Right cardiac atrium (tissue), 5 donors: ENCODE measurements around the gene MCM6. TPM values are rescaled to one million over a fixed set of nuclear protein-coding genes. Genes with fewer than 3 reads are reported as not detected.

Experiments
- ATAC-seq, 2 donors: fragments of 200-7000 bp; cut with Tn5 transposase; one replicate each; pipeline versions ENCODE4 v1.8.0 to v1.9.1; 2020; ENCODE audit warnings: moderate library complexity in 2 of 2, mild to moderate bottlenecking in 1 of 2
- DNase-seq, 3 donors: peaks; one replicate each; pipeline ENCODE4 v3.0.0-alpha.2; 2020
- H3K27ac ChIP-seq: one replicate; pipeline ENCODE4 v1.5.1; 2013; ENCODE audit warnings: mild to moderate bottlenecking, low read length, control low read depth, moderate library complexity
- H3K27me3 ChIP-seq: one replicate; pipeline ENCODE4 v1.6.1; 2013; ENCODE audit not compliant: control insufficient read depth, insufficient read depth
- H3K4me1 ChIP-seq: one replicate; pipeline ENCODE4 v1.6.1; 2013; ENCODE audit warnings: low read length; ENCODE audit not compliant: control insufficient read depth, insufficient read depth
- H3K4me3 ChIP-seq: one replicate; pipeline ENCODE4 v1.5.1; 2013; ENCODE audit warnings: low read length, control low read depth
- H3K9me3 ChIP-seq: one replicate; pipeline ENCODE4 v1.6.1; 2013; ENCODE audit warnings: low read length; ENCODE audit not compliant: control insufficient read depth
- WGBS: extraction: QIAGEN DNeasy Blood & Tissue Kit; methylation state at CpG from one replicate; pipeline ENCODE4 v1.1.7; 2013; 5-methylcytosine and 5-hydroxymethylcytosine counted together
- intact Hi-C, 4 donors: fragments of 100-400 bp; cut with DNase I; formaldehyde crosslinking; loops; one replicate each; pipeline versions ENCODE4 v1.11.0 to v1.14.0; 2022 to 2023
- polyA plus RNA-seq: library from polyadenylated mRNA; stranded (reverse); fragments of 200-250 nt; gene quantifications from one replicate; pipeline ENCODE4 v1.2.3, GENCODE V29; 2013
- total RNA-seq, 4 donors: library from RNA; stranded (reverse); fragmentation: NEBNext Ultra II Directional; extraction: Animal tissue kit (Norgen Biotek cat#: 25700); gene quantifications; one replicate each; pipeline ENCODE4 v1.2.1, GENCODE V29; 2021
- donor health status: healthy with polysubstance abuse.
- donor health status: DM: no; HTN: yes; CAD: no.
- donor health status: DM: no; HTN: no; CAD: no.
- donor health status: DM: no; HTN: yes; CAD: no; lungs with severe emphysema.
- donor health status: DM: yes; HTN: yes; CAD: no.

Gene MCM6
- total and polyA plus RNA-seq, 5 donors = 2.5 to 5.8 (median 5.3) TPM

- DNase-seq (no peak), ATAC-seq (no peak)
- intact Hi-C loops = no loop called here
- no peaks in the 10 kb centered on the region for H3K27me3 ChIP-seq
- no peaks in the 10 kb centered on the region for H3K4me1 ChIP-seq
- H3K27ac ChIP-seq = no peak overlapping the region
- 86% methylated on average over 1 of the region's 1 CpG for WGBS
- no peak overlapping the region for H3K4me3 ChIP-seq
- no peaks in the 10 kb centered on the region for H3K9me3 ChIP-seq
Observed at GRCh38 chr2:135870571-135870970, 5.7 kb downstream of the MCM6 start.

GRCh38 chr2:135863233-135863632 is 13.0 kb downstream of the MCM6 start:
- Histone ChIP-seq H3K9me3 (no peaks in the 10 kb centered on the region), H3K27ac (no peak overlapping the region), H3K27me3 (no peaks in the 10 kb centered on the region), H3K4me3 (no peak overlapping the region), H3K4me1 (no peaks in the 10 kb centered on the region)
- ATAC-seq = no peak
- DNase-seq = no peak
- WGBS = 87% methylated on average over 6 of the region's 6 CpGs
- intact Hi-C loops = no loop called here

GRCh38 chr2:135862718-135863117 is 13.5 kb downstream of the MCM6 start:
- Histone ChIP-seq H3K9me3 (no peaks in the 10 kb centered on the region), H3K27me3 (no peaks in the 10 kb centered on the region), H3K4me3 (no peak overlapping the region), H3K27ac (no peak overlapping the region), H3K4me1 (no peaks in the 10 kb centered on the region)
- ATAC-seq (no peak), DNase-seq (no peak)
- 87% methylated on average over 4 of the region's 4 CpGs for WGBS
- intact Hi-C loops = no loop called here

GRCh38 chr2:135853401-135853800 is 22.8 kb downstream of the MCM6 start:
- Histone ChIP-seq H3K27ac (no peak overlapping the region), H3K27me3 (no peaks in the 10 kb centered on the region), H3K9me3 (no peaks in the 10 kb centered on the region), H3K4me1 (no peaks in the 10 kb centered on the region), H3K4me3 (no peak overlapping the region)
- DNase-seq = no peak
- no peak for ATAC-seq
- intact Hi-C loops = no loop called here

GRCh38 chr2:135851858-135852257 is 24.4 kb downstream of the MCM6 start:
- no peak for DNase-seq
- H3K27ac ChIP-seq = no peak overlapping the region
- no peak overlapping the region for H3K4me3 ChIP-seq
- no peaks in the 10 kb centered on the region for H3K9me3 ChIP-seq
- intact Hi-C loops = no loop called here
- H3K27me3 ChIP-seq = no peaks in the 10 kb centered on the region
- no peak for ATAC-seq
- H3K4me1 ChIP-seq = no peaks in the 10 kb centered on the region

GRCh38 chr2:135850892-135851668 is 25.2 kb downstream of the MCM6 start:
- WGBS = 87% methylated on average over 17 of the region's 17 CpGs
- intact Hi-C loops = no loop called here
- DNase-seq (no peak), ATAC-seq (no peak)
- Histone ChIP-seq H3K4me3 (no peak overlapping the region), H3K4me1 (no peaks in the 10 kb centered on the region), H3K27me3 (no peaks in the 10 kb centered on the region), H3K27ac (no peak overlapping the region), H3K9me3 (no peaks in the 10 kb centered on the region)

- H3K4me3 ChIP-seq = no peak overlapping the region
- no peaks in the 10 kb centered on the region for H3K27me3 ChIP-seq
- WGBS = 97% methylated on average over 3 of the region's 3 CpGs
- no peak overlapping the region for H3K27ac ChIP-seq
- H3K9me3 ChIP-seq = no peaks in the 10 kb centered on the region
- H3K4me1 ChIP-seq = no peaks in the 10 kb centered on the region
- intact Hi-C loops = no loop called here
- no peak for ATAC-seq
- DNase-seq = no peak
Observed at GRCh38 chr2:135849087-135849486, 27.2 kb downstream of the MCM6 start.

- no peaks in the 10 kb centered on the region for H3K4me1 ChIP-seq
- no peak overlapping the region for H3K27ac ChIP-seq
- intact Hi-C loops = no loop called here
- DNase-seq = no peak
- no peak overlapping the region for H3K4me3 ChIP-seq
- no peaks in the 10 kb centered on the region for H3K9me3 ChIP-seq
- no peak for ATAC-seq
- no peaks in the 10 kb centered on the region for H3K27me3 ChIP-seq
- 95% methylated on average over 5 of the region's 5 CpGs for WGBS
Observed at GRCh38 chr2:135845997-135846396, 30.2 kb downstream of the MCM6 start.

- Histone ChIP-seq H3K4me3 (no peak overlapping the region), H3K9me3 (no peaks in the 10 kb centered on the region), H3K4me1 (no peaks in the 10 kb centered on the region), H3K27me3 (no peaks in the 10 kb centered on the region), H3K27ac (no peak overlapping the region)
- intact Hi-C loops = no loop called here
- 91% methylated on average over 3 of the region's 3 CpGs for WGBS
- no peak for ATAC-seq
- no peak for DNase-seq
Observed at GRCh38 chr2:135845257-135845656, 31.0 kb downstream of the MCM6 start.

- 72% methylated on average over 12 of the region's 12 CpGs for WGBS
- no peak for ATAC-seq
- DNase-seq = no peak
- no peak overlapping the region for H3K27ac ChIP-seq
- no peak overlapping the region for H3K4me3 ChIP-seq
- H3K9me3 ChIP-seq = no peaks in the 10 kb centered on the region
- H3K4me1 ChIP-seq = no peaks in the 10 kb centered on the region
- no peaks in the 10 kb centered on the region for H3K27me3 ChIP-seq
- intact Hi-C loops = no loop called here
Observed at GRCh38 chr2:135844301-135844895, 31.8 kb downstream of the MCM6 start.

GRCh38 chr2:135843671-135844070 is 32.6 kb downstream of the MCM6 start:
- no peaks in the 10 kb centered on the region for H3K4me1 ChIP-seq
- ATAC-seq (no peak), DNase-seq (no peak)
- no peaks in the 10 kb centered on the region for H3K9me3 ChIP-seq
- no peak overlapping the region for H3K27ac ChIP-seq
- intact Hi-C loops = no loop called here
- no peaks in the 10 kb centered on the region for H3K27me3 ChIP-seq
- WGBS = 78% methylated on average over 3 of the region's 3 CpGs
- H3K4me3 ChIP-seq = no peak overlapping the region
